Stimulated activated CD4-positive, alpha-beta T cell treated with anti-CD3 and anti-CD28 coated beads, Interleukin-15, amount 100 ng/mL, for 48 hours (primary cell): ENCODE measurements around the gene ALG12.

Source experiments
- DNase-seq, 2 donors: peaks; one replicate each; pipeline ENCODE4 v3.0.0-alpha.2; 2020; ENCODE audit warnings: low read depth in 2 of 2

Gene ALG12

GRCh38 chr22:49930596-49931412, 12.6 kb upstream of the ALG12 start:
- DNase-seq: peak in 1 of 2 donors; percentile 43

- no peak for DNase-seq
Measured at GRCh38 chr22:49929994-49930575, 11.8 kb upstream of the ALG12 start.

DNA sequence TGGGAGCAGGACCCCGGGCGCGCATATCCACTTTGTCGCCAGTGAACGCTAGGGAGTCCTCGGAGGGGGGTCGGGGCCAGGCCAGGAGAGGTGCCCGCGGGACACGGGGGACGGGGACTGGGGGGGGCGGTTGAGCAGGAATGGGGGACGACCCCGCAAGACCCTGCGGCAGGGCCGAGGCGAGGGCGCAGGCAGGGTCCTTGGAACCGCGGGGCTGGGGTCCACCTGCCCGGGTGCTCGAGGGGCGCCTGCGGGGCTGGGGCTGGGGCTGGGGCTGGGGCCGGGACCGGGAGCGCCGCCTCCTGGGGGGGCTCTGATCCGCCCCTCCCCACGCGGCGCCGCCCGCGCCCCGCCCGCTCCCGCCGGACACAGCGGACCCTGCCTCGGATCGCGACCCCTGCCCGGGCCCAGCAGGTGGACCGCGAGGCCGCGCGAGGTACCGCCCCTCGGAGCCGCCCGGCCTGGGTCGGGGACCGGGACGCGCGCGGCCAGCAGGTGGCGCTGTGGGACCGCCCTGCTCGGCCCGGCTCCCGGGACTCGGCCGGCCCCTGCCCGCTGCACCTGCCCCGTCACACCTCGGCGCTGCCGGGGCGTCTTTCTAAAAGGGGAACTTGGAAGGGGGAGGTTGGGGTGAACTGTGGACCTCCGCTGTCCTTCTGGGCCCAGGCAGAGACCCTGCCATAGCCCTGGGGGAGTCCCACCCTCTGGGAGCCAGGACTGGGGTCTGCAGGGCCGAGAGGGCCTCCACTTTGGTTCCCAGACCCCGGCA, 11.2 kb upstream of the ALG12 start:
- peak; percentile 45 to 74 for DNase-seq

DNA sequence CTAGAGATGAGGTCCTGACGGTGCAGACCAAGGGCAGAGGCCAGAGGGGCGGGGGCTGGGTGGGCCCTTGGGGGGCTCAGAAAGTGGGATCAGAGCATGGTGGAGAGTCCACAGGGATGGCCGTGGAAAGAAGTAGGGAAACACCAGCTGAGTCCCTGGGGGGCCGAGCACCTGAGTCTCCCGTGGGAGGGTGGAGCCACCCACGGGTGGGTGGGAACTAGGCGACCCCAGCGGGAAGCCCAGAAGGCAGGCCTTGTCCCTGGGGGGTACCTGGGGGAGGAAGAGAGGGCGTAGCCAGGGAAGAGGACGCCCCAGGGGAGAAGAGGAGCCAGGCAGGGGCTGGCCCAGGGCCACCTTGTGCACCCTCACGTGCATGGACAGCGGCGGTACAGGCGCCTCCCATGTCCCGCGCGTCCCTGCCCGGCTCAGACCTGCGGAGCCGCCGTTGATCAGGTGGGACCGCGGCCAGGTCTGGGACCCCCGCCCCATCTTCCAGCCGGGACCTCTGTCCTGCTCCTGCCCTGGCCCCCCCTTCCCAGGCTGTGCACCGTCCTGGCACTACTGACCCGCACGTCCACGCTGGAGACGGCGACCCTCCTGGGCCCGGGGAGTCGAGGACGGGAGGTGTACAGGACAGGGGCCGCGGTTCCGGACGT, 10.4 kb upstream of the ALG12 start:
- no peak for DNase-seq

- DNase-seq: no peak
Measured at GRCh38 chr22:49928185-49928495, 9.9 kb upstream of the ALG12 start.

DNA sequence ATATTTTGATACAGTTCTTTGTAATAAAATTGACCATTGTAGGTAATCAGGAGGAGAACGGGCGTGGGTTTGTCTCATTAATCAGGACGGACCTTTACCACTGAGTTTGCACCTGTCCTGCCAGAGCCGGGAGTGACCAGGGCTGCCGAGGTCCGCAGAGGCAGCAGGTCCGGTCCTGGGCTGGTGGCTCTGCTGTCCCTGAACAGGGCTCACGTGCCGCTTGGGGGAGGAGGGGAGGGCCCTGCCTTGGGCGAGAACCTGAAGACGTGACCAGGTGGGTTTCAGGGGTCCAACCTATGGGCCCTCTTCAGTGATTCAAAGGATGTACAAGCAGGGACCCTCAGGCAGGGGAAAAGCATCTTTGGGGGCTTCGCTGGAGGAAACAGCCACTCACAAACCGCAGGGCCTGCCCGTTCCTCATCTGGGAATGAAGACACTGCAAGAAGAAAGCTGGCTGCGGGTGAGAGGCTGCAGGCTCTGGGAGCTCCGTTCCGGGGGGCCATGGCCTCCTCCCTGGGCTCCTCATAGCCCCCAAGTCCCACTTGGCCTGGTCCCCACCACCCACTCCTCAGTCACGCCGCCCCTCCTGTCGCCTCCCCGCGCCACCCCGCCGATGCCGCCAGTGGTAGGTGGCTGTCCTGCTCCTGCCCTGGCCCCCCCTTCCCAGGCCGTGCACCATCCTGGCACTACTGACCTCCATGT, 9.4 kb upstream of the ALG12 start:
- DNase-seq: no peak

DNA sequence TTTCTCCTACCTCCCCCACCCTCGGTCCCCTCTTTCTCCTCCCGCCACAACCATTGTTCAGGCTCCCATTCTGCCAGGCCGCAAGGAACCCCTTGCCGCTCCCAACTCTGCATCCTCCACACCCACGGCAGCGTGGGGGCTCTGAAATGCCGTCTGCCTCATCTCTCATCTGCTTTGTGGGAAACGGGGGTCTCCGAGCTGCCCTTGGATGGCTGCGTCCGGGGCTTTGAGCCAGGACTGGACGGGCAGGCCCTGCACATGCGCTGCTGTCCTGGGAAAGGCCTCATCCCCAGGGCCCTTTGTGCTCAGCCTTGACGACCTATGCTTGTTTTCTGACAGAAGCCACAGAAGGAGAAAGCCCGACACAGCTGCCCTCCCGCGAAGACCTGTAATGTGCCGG, 8.7 kb upstream of the ALG12 start:
- DNase-seq: no peak

DNA sequence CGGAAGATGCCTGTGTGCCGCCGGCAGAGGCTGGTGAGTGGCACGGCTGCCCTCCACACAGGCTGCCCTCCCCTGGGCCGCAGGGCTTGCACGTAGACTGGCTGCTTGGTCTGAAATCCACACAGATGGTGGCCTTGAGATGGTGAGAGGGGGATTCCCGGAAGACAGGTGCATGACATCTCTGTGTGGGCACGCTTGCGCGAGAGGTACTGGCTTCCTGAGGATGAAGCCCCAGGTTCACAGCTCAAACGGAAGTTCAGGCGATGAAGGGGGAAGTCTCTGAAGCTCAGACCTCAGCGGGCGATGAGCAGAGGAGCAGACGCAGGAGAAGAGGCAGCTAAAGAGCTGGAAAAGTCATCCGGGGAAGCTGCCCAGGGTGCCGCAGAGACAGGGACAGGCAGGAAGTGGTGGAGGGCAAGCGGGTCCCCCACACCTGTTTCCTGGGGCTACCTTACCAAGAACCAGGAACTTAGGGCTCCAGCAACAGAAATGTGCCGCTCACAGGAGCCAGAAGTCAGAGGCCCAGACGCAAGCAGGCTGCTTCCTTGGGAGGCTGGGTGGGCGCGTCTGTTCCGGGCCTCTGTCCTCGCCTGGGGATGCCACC, 7.4 kb upstream of the ALG12 start:
- peak; percentile 47 for DNase-seq

GRCh38 chr22:49924113-49924833, 6.0 kb upstream of the ALG12 start:
- no peak for DNase-seq

DNA sequence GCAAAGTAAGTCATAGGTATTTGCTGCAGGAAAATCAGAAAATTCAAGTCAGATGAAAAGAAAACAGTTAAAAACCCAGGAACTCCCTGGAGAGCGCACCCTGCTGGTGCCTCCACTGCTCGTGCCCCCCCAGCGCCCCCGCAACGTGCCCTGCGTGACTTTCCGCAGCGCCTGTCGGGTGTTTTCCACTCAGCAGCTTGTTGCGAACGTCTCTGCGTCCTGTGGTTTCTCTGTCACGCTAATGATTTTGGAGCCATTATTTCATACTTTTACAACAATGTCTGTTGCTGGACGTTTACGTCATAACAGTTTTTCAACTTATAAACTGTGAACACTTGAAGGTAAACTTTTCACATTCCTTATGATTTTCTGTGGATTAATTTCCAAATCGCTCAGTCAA, 5.2 kb upstream of the ALG12 start:
- no peak for DNase-seq

DNA sequence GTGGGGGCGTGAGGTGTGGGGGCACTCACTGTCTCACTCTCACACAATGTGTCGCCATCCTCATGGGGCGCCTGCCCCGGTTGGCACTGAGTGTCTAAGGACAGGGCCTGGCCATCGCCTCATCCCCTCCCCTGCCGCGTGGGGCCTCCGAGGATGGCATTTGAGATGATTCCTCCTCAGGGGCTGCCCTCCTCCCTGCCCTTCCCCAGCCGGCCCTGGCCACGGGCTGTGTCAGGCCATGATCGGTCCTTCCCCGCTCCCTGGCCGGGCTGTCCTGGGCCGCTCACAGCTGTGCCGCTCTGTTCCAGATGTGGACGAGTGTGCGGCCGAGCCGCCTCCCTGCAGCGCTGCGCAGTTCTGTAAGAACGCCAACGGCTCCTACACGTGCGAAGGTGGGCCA, 4.7 kb upstream of the ALG12 start:
- DNase-seq: no peak

- DNase-seq: no peak
Measured at GRCh38 chr22:49922484-49922883, 4.2 kb upstream of the ALG12 start.

GRCh38 chr22:49921508-49922278, 3.5 kb upstream of the ALG12 start:
- no peak for DNase-seq

GRCh38 chr22:49920859-49921258, 2.6 kb upstream of the ALG12 start:
- DNase-seq: no peak

DNA sequence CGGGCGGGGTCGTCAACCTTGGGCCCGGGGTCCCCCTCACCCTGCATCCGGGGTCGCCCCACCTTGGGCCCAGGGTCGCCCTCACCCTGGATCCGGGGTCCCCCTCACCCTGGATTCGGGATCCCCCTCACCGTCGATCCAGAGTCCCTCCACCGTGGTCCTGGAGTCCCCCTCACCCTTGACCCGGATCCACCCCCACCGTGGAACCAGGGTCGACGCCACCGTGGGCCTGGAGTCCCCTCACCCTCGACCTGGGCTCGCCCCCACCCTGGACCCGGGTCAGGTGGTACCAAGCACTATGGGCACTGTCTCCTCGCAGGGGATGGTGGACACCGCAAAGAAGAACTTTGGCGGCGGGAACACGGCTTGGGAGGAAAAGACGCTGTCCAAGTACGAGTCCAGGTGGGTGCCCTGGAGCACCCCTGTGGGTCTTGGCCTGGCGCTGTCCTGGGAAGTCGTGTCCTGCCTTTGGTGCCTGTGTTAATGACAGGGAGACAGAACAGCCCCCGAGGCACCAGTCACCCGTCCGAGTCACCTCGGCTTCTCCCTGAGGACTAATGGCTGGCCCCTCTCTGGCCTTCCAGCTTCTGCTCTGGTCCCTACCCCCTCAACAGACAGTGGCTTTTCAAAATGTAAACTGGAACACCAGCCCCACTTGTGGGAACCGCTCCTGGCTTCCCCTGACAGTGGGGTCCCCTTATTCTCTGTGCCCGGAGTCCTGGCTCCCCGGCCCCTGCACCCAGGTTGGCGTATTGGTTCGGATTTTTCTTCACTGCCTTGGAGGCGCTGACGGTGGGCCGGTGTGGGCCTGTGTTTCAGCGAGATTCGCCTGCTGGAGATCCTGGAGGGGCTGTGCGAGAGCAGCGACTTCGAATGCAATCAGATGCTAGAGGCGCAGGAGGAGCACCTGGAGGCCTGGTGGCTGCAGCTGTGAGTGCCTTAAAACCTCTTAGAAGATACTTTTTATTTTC, 958 bp upstream of the ALG12 start:
- no peak for DNase-seq

GRCh38 chr22:49916831-49917230, 1.4 kb downstream of the ALG12 start:
- no peak for DNase-seq

DNA sequence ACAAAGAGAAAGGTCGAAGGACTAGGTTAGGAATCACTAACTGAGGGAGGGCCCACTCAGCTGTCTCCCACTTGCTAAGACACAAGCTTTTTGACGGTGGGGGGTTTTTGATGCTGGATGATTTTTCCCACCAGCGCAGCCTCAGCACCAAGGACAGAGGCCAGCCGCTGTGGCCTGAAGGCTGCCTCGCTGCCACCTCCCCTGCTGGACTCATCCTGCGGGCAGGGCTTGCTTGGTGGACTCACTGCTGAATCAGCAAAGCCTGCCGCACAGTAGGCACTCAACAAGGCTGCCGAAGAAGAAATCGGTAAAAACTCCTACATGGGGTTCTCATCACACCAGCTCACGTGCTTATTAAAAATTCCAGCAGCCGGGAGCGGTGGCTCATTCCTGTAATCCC, 2.6 kb downstream of the ALG12 start:
- no peak for DNase-seq

GRCh38 chr22:49914256-49914655, 4.0 kb downstream of the ALG12 start:
- no peak for DNase-seq

DNA sequence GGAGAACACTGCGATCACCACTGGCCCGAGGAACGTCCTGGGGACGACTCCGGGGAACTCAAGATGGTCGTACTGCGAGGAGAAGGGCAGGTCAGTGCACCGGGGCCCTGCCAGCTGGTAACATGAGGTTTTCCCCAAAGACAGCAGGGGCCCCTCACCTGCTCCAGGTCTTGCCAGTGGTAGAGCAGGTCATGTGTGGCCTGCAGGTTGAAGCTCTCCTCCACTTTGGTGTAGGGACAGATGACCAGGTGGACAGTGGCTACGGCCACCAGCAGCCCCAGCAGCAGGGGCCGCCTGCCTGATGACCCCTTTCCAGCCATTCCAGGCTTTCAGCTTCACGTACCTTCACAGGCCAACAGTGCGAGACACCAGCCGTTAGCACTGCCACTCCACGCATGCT, 4.8 kb downstream of the ALG12 start:
- DNase-seq: no peak
